Stomach smooth muscle (tissue), 2 donors: Measurements from ENCODE around the gene ACBD6.

Experiments
- H3K27ac ChIP-seq: one replicate; pipeline ENCODE4 v1.7.0; 2013; ENCODE audit warnings: mild to moderate bottlenecking, low read length, inconsistent platforms
- H3K27me3 ChIP-seq, 2 donors: one replicate each; pipeline ENCODE4 v1.7.0; 2013; ENCODE audit warnings: low read length in 2 of 2; ENCODE audit not compliant: insufficient read depth in 2 of 2, control insufficient read depth in 1 of 2
- H3K36me3 ChIP-seq, 2 donors: one replicate each; pipeline ENCODE4 v1.7.0; 2013; ENCODE audit warnings: low read length in 2 of 2; ENCODE audit not compliant: control insufficient read depth in 2 of 2, insufficient read depth in 2 of 2
- H3K4me1 ChIP-seq: one replicate; pipeline ENCODE4 v1.7.0; 2013; ENCODE audit warnings: low read length; ENCODE audit not compliant: control insufficient read depth, insufficient read depth
- H3K4me3 ChIP-seq, 2 donors: one replicate each; pipeline ENCODE4 v1.7.0; 2013; ENCODE audit warnings: low read length in 2 of 2
- H3K9ac ChIP-seq, 2 donors: one replicate each; pipeline ENCODE4 v1.7.0; 2013; ENCODE audit warnings: low read length in 2 of 2, mild to moderate bottlenecking in 1 of 2
- H3K9me3 ChIP-seq, 2 donors: one replicate each; pipeline ENCODE4 v1.7.0; 2013; ENCODE audit warnings: low read length in 2 of 2; ENCODE audit not compliant: control insufficient read depth in 2 of 2
- donor health status: healthy.
- donor health status: Pancreatic carcinoma.

The ACBD6 gene

GRCh38 chr1:180248176-180248575 is 254.2 kb downstream of the ACBD6 start:
- peaks cover 2 to 22% of the 10 kb centered on the region in 2 donors for H3K27me3 ChIP-seq

GRCh38 chr1:180247580-180247979 is 254.8 kb downstream of the ACBD6 start:
- H3K27ac ChIP-seq, result no peak overlapping the region
- H3K36me3 ChIP-seq, result no peaks in the 10 kb centered on the region
- H3K4me1 ChIP-seq, result no peaks in the 10 kb centered on the region
- H3K9me3 ChIP-seq, result no peaks in the 10 kb centered on the region
- H3K4me3 ChIP-seq, result no peak overlapping the region
- no peak overlapping the region for H3K9ac ChIP-seq
- peaks cover 2 to 22% of the 10 kb centered on the region in 2 donors for H3K27me3 ChIP-seq

More at GRCh38 chr1:180248176-180248575, 254.2 kb downstream of the ACBD6 start:
- Histone ChIP-seq H3K36me3 (no peaks in the 10 kb centered on the region), H3K27ac (no peak overlapping the region), H3K4me3 (no peak overlapping the region), H3K4me1 (no peaks in the 10 kb centered on the region), H3K9ac (no peak overlapping the region), H3K9me3 (no peaks in the 10 kb centered on the region)

GRCh38 chr1:180247061-180247460 is 255.3 kb downstream of the ACBD6 start:
- Histone ChIP-seq H3K27ac (no peak overlapping the region), H3K27me3 (peaks cover 7 to 21% of the 10 kb centered on the region in 2 donors), H3K4me3 (no peak overlapping the region)

DNA sequence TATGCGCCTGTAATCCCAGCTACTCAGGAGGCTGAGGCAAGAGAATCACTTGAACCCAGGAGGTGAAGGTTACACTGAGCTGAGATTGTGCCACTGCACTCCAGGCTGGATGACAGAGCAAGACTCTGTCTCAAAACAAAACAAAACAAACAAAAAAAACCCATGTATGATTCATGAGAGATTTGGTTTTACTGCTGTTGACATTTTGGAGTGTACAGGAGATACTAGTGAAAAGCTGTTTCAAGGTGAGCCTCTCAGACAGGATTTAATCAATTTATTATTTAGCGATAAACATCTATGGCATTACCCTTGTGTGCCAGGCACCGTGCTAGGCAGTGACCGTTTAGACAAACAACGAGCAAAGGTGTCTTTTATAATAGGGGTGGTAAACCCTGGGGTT is 255.8 kb downstream of the ACBD6 start:
- Histone ChIP-seq H3K27ac (no peak overlapping the region), H3K9ac (no peak overlapping the region), H3K36me3 (no peaks in the 10 kb centered on the region), H3K9me3 (no peaks in the 10 kb centered on the region), H3K4me1 (no peaks in the 10 kb centered on the region), H3K27me3 (peaks cover 11 to 23% of the 10 kb centered on the region in 2 donors), H3K4me3 (no peak overlapping the region)

More at GRCh38 chr1:180247061-180247460, 255.3 kb downstream of the ACBD6 start:
- Histone ChIP-seq H3K4me1 (no peaks in the 10 kb centered on the region), H3K9ac (no peak overlapping the region), H3K36me3 (no peaks in the 10 kb centered on the region), H3K9me3 (no peaks in the 10 kb centered on the region)

DNA sequence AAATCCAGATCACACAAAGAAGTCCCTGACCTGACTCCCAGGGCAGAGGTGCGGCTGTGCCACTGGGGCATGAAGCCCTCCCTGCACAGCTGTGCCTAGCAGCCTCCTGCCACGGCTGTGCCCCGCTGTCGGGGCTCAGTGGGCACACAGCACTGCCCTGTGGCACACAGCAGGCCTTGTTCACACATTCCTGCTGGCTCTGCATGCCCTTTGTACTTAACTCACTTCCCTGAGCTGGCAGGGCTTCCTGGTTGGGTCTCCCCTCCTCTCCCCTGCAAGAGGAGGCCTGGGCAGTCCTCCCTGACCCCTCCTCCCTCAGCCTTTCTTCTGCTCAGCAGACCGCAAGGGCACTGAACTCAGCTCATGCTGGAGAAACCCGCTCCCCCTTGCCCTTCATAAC is 257.5 kb downstream of the ACBD6 start:
- Histone ChIP-seq H3K36me3 (no peaks in the 10 kb centered on the region), H3K9ac (no peak overlapping the region), H3K27me3 (peaks cover 25 to 33% of the 10 kb centered on the region in 2 donors), H3K4me1 (no peaks in the 10 kb centered on the region), H3K27ac (no peak overlapping the region), H3K4me3 (no peak overlapping the region), H3K9me3 (no peaks in the 10 kb centered on the region)

- Histone ChIP-seq H3K9me3 (no peaks in the 10 kb centered on the region), H3K4me1 (no peaks in the 10 kb centered on the region), H3K4me3 (no peak overlapping the region), H3K36me3 (no peaks in the 10 kb centered on the region), H3K27ac (no peak overlapping the region), H3K9ac (no peak overlapping the region), H3K27me3 (peaks cover 34 to 38% of the 10 kb centered on the region in 2 donors)
Observed at GRCh38 chr1:180243517-180244221, 258.7 kb downstream of the ACBD6 start.

DNA sequence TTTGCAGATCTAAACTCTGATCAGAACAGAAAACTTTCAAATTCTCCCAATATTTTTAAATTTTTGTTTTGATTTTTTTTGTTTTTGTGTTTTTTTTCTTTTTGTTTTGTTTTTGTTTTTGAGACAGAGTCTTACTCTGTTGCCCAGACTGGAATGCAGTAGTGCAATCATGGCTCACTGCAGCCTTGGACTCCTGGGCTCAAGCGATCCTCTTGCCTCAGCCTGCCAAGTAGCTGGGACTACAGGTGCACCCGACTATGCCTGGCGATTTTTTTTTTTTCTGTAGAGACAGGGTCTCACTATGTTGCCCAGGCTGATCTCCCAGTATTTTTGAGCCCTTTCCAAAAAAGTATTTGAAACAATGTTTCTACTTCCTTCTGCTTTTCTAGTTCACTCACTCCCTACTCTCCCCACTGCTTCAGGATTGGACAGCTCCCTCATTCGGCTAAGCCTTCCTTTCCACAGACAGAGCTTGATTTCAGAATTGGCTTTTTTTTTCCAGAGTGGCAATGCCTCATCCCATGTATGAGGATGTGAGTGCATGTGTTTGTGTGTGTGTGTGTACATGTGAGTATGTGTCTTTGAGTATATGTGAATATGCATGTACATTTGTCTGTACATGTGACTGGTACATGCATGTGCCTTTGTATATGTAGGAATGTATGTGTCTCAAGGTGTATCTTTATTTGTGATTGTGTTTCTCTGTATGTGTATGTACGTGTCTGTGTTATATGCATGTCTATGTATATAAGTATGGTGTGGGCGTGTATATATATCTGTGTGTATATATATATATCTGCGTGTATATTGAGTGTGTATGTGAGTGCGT is 260.4 kb downstream of the ACBD6 start:
- no peaks in the 10 kb centered on the region for H3K4me1 ChIP-seq
- no peak overlapping the region for H3K9ac ChIP-seq
- H3K27me3 ChIP-seq, result peaks cover 45 to 52% of the 10 kb centered on the region in 2 donors
- no peaks in the 10 kb centered on the region for H3K36me3 ChIP-seq
- H3K9me3 ChIP-seq, result no peaks in the 10 kb centered on the region
- H3K4me3 ChIP-seq, result no peak overlapping the region
- H3K27ac ChIP-seq, result no peak overlapping the region

DNA sequence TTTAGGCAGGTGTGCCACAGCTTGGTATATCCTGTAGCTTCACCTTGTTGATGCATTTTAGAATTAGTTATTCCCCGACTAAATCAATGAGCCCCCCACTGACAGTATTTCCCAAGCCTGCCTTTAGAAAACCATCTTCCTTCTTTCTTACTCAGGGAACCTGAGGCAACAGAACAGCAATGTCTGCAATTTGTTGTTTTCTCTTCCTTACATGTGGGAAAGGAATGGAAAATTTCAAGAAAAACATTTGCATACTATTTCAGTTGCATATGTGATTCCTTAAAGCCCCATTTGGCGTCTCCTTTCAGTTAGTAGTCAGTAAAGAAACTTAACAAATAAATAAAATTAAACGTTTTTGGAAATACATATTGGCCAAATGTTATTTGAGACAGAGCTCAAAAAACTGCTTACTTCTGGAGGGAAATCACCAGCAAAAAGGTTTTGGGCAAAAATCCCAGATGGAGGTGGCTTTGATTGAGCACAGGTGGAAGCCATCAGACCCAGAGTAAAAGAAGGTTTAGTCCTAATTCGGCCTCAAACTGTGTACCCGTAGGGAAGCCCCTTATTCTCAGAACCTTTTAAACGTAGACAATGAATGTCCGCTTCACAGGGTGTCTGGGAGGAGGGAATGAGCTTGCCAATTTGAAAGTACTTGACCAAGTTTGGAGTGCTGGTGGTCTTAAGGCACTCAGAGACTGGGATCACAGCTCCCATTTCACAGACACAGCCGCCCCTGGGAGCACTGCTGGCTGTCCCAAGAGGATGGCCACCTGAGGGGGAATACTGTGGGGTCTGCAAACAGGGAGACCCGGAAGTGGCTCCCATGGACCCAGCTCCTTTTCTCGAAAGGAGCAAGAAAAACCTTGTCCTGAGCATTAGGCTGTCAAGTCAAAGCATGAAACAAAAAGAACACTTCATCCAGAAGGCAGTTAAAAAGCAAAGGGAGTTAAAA is 263.0 kb downstream of the ACBD6 start:
- H3K27me3 ChIP-seq, result peaks cover 66 to 77% of the 10 kb centered on the region in 2 donors
- H3K9ac ChIP-seq, result no peak overlapping the region

GRCh38 chr1:180238675-180239074 is 263.7 kb downstream of the ACBD6 start:
- Histone ChIP-seq H3K36me3 (no peaks in the 10 kb centered on the region), H3K9ac (no peak overlapping the region), H3K27me3 (peaks cover 71 to 83% of the 10 kb centered on the region in 2 donors), H3K27ac (no peak overlapping the region), H3K4me1 (peaks cover 13% of the 10 kb centered on the region), H3K4me3 (no peak overlapping the region), H3K9me3 (no peaks in the 10 kb centered on the region)

More for the DNA sequence above, 263.0 kb downstream of the ACBD6 start:
- Histone ChIP-seq H3K4me3 (no peak overlapping the region), H3K9me3 (no peaks in the 10 kb centered on the region), H3K4me1 (peaks cover 10% of the 10 kb centered on the region), H3K36me3 (no peaks in the 10 kb centered on the region), H3K27ac (no peak overlapping the region)
